Tibial nerve (tissue), 4 donors: ENCODE measurements around the gene MT3.

Experiments
- EP300 ChIP-seq, 2 donors: sonication (generic); formaldehyde crosslinking; IDR thresholded peaks; one replicate each; pipeline ENCODE4 v1.6.1; 2017; ENCODE audit warnings: antibody characterized with exemption in 2 of 2, mild to moderate bottlenecking in 1 of 2
- POLR2A ChIP-seq, 2 donors: fragments of 450-650 bp; IDR thresholded peaks; one replicate each; pipeline ENCODE4 v1.6.1; 2017; ENCODE audit warnings: antibody characterized with exemption in 2 of 2, mild to moderate bottlenecking in 2 of 2, moderate library complexity in 2 of 2
- TF ChIP-seq, protein P1 (sequence below), 5 experiments: fragments of 200-600 bp in 3 of 5; fragments of 450-650 bp in 2 of 5; sonication (generic) in 3 of 5; IDR thresholded peaks; one replicate each; pipeline ENCODE4 v1.5.1; 2016 to 2019; ENCODE audit warnings: antibody characterized with exemption in 5 of 5, mild to moderate bottlenecking in 3 of 5, moderate library complexity in 2 of 5

DNA sequence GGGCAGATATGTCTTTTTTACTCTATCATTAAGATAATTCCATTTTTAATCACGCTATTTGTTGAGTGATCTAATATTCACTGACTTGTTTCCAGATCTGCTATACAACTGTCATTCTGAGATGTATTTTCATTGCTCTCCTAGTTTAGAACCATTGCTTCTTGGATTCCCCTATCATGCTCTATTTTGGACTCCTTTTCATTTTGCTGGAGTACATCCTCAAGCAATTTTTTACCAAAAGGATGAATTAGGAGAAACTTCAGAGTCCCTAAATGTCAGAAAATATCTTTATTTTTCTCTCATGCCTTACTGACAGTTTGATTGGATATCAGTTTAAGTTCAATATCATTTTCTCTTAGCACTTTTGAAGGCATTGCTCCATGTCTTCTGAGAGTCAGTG is 14.7 kb upstream of the MT3 start:
- TF ChIP-seq, protein P1, sequence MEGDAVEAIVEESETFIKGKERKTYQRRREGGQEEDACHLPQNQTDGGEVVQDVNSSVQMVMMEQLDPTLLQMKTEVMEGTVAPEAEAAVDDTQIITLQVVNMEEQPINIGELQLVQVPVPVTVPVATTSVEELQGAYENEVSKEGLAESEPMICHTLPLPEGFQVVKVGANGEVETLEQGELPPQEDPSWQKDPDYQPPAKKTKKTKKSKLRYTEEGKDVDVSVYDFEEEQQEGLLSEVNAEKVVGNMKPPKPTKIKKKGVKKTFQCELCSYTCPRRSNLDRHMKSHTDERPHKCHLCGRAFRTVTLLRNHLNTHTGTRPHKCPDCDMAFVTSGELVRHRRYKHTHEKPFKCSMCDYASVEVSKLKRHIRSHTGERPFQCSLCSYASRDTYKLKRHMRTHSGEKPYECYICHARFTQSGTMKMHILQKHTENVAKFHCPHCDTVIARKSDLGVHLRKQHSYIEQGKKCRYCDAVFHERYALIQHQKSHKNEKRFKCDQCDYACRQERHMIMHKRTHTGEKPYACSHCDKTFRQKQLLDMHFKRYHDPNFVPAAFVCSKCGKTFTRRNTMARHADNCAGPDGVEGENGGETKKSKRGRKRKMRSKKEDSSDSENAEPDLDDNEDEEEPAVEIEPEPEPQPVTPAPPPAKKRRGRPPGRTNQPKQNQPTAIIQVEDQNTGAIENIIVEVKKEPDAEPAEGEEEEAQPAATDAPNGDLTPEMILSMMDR (IDR thresholded peaks at IDR 0.05): no peak
- TF ChIP-seq POLR2A (IDR thresholded peaks at IDR 0.05) (no peak), EP300 (IDR thresholded peaks at IDR 0.05) (no peak)
